Activated CD8-positive, alpha-beta memory T cell treated with anti-CD3 and anti-CD28 coated beads for 4 hours (primary cell): ENCODE results near the gene SEMA3A.

Experiments
- DNase-seq, 2 donors: peaks; one replicate each; pipeline ENCODE4 v3.0.0-alpha.2; 2020; ENCODE audit warnings: low read depth in 2 of 2

Gene SEMA3A

GRCh38 chr7:84196084-84196503, 1.5 kb upstream of the SEMA3A start:
- no peak for DNase-seq

- no peak for DNase-seq
Measured at GRCh38 chr7:84195295-84196060, 889 bp upstream of the SEMA3A start.

- no peak for DNase-seq
Measured at GRCh38 chr7:84193747-84194146, 842 bp downstream of the SEMA3A start.

- DNase-seq: no peak
Measured at GRCh38 chr7:84191842-84192241, 2.7 kb downstream of the SEMA3A start.

- no peak for DNase-seq
Measured at GRCh38 chr7:84191261-84191660, 3.3 kb downstream of the SEMA3A start.

GRCh38 chr7:84190016-84190705, 4.4 kb downstream of the SEMA3A start:
- no peak for DNase-seq

- DNase-seq: no peak
Measured at GRCh38 chr7:84188786-84189405, 5.7 kb downstream of the SEMA3A start.

GRCh38 chr7:84187813-84188510, 6.6 kb downstream of the SEMA3A start:
- no peak for DNase-seq

- no peak for DNase-seq
Measured at GRCh38 chr7:84187087-84187805, 7.3 kb downstream of the SEMA3A start.

- DNase-seq: no peak
Measured at GRCh38 chr7:84183741-84184140, 10.8 kb downstream of the SEMA3A start.

GRCh38 chr7:84182301-84182700, 12.3 kb downstream of the SEMA3A start:
- DNase-seq: no peak

- DNase-seq: no peak
Measured at GRCh38 chr7:84181628-84182027, 13.0 kb downstream of the SEMA3A start.

GRCh38 chr7:84177758-84178412, 16.7 kb downstream of the SEMA3A start:
- DNase-seq: no peak

GRCh38 chr7:84176716-84177115, 17.9 kb downstream of the SEMA3A start:
- DNase-seq: no peak

- DNase-seq: no peak
Measured at GRCh38 chr7:84175461-84175860, 19.1 kb downstream of the SEMA3A start.

- DNase-seq: no peak
Measured at GRCh38 chr7:84170646-84171045, 23.9 kb downstream of the SEMA3A start.

GRCh38 chr7:84162584-84162983, 32.0 kb downstream of the SEMA3A start:
- no peak for DNase-seq

GRCh38 chr7:84162125-84162524, 32.5 kb downstream of the SEMA3A start:
- no peak for DNase-seq

- no peak for DNase-seq
Measured at GRCh38 chr7:84161398-84161797, 33.2 kb downstream of the SEMA3A start.

- no peak for DNase-seq
Measured at GRCh38 chr7:84159435-84159834, 35.2 kb downstream of the SEMA3A start.

GRCh38 chr7:84157171-84157570, 37.4 kb downstream of the SEMA3A start:
- no peak for DNase-seq
